Dedifferentiated amniotic fluid mesenchymal stem cell (primary cell): ENCODE results near the gene PLAC1.

ENCODE experiments used
- DNase-seq: peaks from one replicate; pipeline ENCODE4 v3.0.0-alpha.2; 2016; ENCODE audit errors: extremely low spot score

Gene PLAC1

DNA sequence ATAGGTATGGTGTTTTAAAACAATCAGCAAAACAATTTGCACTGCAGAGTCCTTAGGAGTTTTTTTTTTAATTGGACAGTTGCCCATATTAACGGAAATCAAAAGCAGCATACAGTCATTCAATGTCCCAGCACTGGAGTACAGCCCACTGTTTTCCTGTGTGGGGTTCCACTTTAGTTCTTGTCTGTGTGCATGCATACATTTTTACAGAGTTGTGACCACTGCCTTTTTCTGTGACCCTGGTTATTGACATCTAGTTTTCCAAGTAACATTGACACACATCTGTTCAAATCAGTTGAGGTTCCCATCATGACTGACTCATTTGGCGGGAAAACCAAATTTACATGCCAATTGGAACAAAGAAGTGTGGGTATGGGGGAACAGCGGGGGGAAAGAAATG lies 115.0 kb downstream of the PLAC1 start:
- DNase-seq, result no peak

DNA sequence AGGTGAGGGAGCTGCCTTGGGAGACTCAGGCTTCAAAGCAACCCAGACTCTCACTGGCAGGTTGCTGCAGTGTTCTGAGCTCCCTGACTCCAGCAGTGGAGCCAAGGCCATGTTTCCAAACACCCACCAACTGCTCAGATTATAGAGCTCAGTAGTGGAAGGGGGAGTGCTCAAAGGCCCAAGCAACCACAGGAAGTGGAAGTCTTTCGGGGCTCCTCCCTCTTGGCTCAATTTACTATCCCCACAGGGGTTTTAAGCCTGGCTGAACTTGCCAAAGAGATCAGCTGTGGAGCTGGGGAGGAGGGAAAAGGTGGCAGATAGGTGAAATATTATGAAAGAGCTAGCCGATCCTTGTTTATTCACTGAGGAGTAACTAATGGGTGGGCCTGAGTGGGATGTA lies 115.8 kb downstream of the PLAC1 start:
- DNase-seq, result no peak

DNA sequence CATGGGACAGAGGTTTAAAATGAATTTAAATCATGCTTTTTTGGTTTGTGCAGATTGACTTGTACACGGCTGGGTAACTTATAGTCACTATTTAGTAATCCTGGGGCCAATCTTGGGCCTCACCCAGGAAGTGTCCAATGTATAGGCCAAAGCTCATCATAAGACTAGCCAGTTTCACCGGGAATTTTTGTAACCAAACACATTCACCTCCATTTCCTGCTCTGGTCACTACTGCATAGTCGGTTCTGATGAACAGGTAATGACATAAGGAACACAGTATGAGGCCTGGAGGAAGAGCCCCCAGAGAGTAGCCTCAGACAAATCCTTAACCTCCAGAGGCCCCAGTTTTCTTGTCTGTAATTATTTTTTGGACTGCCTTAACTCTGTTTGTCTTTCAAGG lies 116.4 kb downstream of the PLAC1 start:
- DNase-seq, result no peak

DNA sequence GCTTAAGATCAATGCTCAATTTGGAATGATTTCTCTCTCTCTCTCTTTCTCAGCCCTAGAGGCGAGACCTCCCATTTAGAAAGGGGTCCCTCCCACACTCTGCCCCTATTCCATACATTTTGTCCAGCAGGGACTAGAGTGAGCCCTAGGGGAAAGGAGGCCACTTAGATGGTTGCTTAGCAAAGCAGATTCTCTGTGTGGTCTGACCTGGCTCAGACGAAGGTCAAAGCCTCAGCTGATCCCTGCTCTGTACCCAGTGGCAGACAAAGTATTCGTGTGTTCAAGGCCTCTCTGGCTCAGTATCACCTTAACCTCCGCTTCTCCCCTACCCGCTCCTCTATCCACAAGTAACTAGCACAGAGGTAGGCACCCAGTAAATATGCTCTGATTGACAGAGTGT lies 120.0 kb downstream of the PLAC1 start:
- no peak for DNase-seq

DNA sequence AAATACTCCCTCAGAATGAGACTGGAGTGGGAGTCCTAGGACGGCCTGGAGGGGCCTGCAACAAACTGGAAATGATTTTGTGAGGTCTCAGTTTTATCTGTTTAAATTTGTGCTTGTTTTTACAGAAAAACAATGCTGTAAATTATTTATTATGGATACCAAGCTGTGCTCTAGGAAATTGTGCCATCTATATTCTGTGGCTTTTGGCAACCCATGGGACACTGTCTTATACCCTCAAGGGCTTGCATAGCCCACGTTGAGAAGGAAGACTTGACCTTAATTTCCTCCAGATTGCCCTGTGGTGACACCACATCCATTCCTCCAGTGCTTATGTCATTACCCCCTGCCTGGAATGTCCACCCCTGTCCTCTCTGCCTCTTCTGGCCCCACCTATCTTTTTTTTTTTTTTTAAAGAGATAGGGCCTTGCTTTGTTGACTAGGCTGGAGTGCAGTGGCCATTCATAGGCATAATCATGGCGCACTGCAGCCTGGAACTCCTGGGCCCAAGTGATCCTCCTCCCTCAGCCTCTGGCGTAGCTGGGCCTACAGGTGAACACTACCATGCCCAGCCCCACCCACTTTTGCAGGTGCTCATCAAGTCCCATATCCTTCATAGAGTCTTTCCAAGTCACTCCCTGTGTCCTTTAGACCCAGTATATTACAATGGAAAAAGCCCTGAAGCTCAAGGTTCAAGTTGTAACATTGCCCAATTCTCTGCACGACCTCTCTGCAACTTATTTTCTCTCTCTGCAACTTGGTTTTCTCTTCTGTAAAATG lies 120.9 kb downstream of the PLAC1 start:
- no peak for DNase-seq

DNA sequence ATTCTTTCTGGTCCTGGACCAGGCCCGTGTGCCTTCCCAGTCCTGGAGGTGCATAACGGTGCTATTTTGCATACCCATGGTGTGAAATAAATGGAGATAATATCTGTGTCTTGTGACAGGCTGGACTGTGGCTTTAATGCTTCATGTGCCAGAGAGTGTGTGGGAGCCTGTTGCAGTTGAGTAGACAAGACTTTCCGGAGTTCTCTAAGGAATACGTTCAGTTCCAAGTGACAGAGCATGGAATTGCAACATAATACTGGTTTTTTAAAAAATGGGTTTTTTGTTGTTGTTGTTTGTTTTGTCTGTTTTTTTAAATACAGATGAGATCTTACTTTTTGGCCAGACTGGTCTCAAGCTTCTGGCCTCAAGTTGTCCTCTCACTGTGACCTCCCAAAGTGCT lies 124.3 kb downstream of the PLAC1 start:
- DNase-seq, result no peak

DNA sequence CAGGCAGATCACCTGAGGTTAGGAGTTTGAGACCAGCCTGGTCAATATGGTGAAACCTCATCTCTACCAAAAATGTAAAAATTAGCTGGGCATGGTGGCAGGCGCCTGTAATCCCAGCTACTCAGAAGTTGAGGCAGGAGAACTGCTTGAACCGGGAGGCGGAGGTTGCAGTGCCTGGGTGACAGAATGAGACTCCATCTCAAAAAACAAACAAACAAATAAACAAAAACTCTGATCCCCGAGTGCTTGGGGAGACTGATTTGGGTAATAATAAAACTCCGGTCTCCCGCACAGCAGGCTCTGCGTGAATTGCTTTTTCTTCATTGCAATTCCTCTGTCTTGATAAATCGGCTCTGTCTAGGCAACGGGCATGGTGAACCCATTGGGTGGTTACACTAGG lies 124.9 kb downstream of the PLAC1 start:
- DNase-seq, result no peak

DNA sequence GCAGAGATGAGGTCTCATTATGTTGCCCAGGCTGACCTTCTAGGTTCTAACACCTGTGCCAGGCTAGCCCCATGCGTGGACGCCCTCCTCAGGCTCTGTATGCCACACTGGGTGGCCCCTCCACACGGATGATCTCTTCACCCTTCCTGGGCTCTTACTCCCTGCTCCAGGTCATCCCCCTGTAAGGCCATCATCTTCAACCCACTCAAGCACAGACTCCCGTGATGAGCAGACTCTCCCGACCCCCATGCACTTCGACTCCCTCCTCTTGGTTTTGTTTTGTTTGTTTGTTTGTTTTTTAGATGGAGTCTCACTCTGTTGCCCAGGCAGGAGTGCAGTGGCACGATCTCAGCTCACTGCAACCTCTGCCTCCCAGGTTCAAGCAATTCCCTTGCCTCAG lies 127.4 kb downstream of the PLAC1 start:
- no peak for DNase-seq

DNA sequence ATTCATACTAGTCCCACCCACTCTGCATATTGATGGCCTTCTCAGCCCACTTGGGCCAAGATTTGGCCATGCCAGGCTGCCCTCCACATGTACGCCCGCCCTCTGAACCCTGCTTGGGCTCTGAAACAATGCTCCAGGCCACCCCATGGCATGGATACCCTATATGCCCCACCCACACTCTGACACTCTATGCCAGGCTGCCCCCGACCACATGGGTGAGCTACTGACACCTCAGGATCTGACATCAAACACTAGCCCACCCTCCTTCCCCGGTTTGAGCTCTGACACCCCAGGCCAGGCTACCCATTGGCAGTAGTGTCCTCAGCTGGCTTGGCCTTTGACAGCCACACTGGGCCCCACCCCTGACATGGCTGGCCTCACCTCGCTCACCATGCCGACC lies 128.8 kb downstream of the PLAC1 start:
- no peak for DNase-seq

DNA sequence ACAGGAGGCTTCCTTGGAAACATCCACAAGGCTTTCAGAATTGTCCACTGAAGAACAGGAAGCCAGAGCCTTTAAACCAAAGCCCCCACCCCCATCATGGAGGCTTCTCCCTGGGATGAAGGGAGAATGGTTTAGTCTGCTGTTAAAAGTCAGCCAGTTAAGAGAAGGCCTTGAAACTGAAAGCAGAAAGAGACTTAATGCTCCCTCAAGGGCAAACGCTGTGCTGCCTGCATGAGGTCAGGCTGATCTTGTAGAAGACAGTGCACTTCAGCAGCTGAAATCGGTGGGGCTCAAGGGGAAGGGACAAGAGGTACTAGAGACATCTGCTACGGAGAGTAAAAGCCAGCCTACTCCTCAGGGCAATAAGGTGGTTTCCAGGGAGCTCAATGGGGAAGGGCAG lies 129.3 kb downstream of the PLAC1 start:
- DNase-seq, result no peak

DNA sequence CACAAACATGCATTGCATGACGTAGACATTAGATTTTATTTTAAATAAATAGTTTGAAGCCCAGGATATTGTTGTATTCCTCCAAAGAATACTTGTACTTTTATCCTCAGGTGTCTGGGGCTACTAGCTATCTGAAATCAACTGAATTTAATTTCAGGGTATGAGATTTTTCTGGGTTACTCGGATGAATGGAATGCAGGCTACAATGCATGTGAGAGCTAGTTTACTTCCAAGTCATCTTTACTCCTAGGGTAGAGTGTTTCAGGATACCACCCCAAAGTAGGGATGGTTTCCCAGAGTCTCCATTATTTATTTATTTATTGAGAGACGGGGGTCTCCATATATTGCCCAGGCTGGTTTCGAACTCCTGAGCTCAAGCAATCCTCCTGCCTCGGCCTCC lies 131.9 kb downstream of the PLAC1 start:
- no peak for DNase-seq

DNA sequence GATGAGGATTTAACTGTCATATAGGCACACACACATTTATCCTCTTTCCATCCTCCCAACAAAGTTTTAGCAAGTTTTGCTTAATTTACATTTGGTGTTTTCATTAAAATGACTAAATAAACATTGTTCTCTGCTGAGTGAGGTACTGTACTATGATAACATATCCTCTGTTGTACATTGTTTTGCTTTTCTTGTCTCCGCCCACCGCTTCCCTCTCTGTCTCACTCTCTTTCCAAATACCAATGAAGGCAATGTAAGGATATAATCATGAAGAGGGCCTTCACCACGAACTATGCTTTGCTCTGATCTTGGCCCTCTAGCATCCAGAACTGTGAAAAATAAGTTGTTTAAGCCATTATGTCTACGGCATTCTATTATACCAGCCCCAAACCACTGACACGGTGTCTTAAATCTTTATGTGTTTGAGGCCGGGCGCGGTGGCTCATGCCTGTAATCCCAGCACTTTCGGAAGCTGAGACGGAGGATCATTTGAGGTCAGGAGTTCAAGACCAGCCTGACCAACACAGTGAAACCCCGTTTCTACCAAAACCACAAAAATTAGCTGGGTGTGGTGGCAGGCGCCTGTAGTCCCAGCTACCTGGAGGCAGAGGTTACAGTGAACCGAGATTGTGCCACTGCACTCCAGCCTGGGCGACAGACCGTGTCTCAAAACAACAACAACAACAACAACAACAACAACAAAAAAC lies 133.0 kb downstream of the PLAC1 start:
- no peak for DNase-seq

DNA sequence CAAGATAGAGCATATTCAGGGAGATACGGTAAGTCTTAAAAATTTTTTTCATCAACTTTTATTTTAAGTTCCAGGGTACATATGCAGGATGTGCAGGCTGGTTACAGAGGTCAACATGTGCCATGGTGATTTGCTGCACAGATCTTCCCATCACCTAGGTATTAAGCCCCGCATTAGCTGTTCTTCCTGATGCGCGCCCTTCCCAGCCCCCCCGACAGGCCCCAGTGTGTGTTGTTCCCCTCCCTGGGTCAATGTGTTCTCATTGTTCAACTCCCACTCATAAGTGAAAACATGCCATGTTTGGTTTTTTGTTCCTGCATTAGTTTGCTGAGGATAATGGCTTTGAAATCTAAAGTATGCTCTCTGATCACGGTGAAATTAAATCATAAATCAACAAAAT lies 134.1 kb downstream of the PLAC1 start:
- DNase-seq, result no peak

DNA sequence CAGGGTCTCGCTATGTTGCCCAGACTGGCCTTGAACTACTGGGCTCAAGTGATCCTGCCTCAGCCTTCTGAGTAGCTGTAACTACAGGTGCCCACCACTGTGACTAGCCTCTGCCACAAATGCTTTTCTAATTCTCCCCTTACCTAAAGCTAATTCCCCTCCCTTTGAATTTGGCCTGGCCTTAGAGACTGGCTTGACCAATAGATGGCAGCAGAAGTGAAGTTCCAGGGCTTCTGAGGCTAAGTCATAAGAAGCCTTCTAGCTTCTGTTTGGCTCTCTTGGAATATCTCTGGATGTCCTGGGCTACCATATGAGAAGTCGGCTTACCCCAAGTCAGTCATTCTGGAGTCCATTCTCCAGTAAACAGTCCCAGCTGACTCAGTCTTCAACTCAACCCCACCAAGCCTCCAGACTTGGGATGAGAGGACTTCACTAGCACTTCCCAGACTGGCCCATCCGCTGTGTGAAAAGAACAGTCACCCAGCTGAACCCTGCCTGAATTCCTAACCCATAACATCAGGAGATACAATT lies 137.3 kb downstream of the PLAC1 start:
- DNase-seq, result peak; percentile 52
